Adrenal gland (tissue), 12 donors: ENCODE results near the gene GPATCH2. TPM values are rescaled to one million over a fixed set of nuclear protein-coding genes. Genes with fewer than 3 reads are reported as not detected.
"Not testable (repeated sequence)": the region's sequence is repeated elsewhere in the genome, so short reads cannot be mapped to it uniquely, and the experiment has no call there.

Source experiments
- DNase-seq, 7 donors: peaks; one replicate each; pipeline ENCODE4 v3.0.0-alpha.2; 2019 to 2020
- H3K27ac ChIP-seq, 5 donors: fragments of 200-600 bp; sonication (generic) in 4 of 5; 1 replicate in 3 of 5; 2 replicates in 2 of 5; pipeline versions ENCODE4 v1.5.1 to v1.8.0; 2016 to 2020; ENCODE audit warnings: mild to moderate bottlenecking in 1 of 5
- H3K27me3 ChIP-seq: fragments of 200-600 bp; 2 replicates; pipeline ENCODE4 v1.8.0; 2021
- H3K36me3 ChIP-seq, 2 donors: fragments of 200-600 bp; replicated peaks in 1 of 2; 1 replicate in 1 of 2; 2 replicates in 1 of 2; pipeline versions ENCODE4 v1.5.1 to v1.8.0; 2018 to 2022
- H3K4me1 ChIP-seq, 2 donors: fragments of 200-600 bp; replicated peaks in 1 of 2; 1 replicate in 1 of 2; 2 replicates in 1 of 2; pipeline versions ENCODE4 v1.5.1 to v1.8.0; 2018 to 2021
- H3K4me3 ChIP-seq, 4 donors: fragments of 200-600 bp; sonication (generic) in 3 of 4; one replicate each; pipeline ENCODE4 v1.5.1; 2016 to 2018
- H3K9me3 ChIP-seq, 3 donors: fragments of 200-600 bp; sonication (generic) in 1 of 3; replicated peaks in 1 of 3; 1 replicate in 2 of 3; 2 replicates in 1 of 3; pipeline versions ENCODE4 v1.5.1 to v1.8.0; 2016 to 2021
- CTCF ChIP-seq, 6 experiments: fragments of 450-650 bp in 4 of 6; fragments of 200-600 bp in 2 of 6; sonication (generic) in 1 of 6; IDR thresholded peaks; 1 replicate in 5 of 6; 2 replicates in 1 of 6; pipeline versions ENCODE4 v1.5.1 to v1.8.0; 2016 to 2021; ENCODE audit warnings: antibody characterized with exemption in 6 of 6, mild to moderate bottlenecking in 2 of 6, moderate library complexity in 1 of 6
- POLR2A ChIP-seq, 2 donors: fragments of 450-650 bp; IDR thresholded peaks; one replicate each; pipeline ENCODE4 v1.6.1; 2017; ENCODE audit warnings: antibody characterized with exemption in 2 of 2, mild to moderate bottlenecking in 2 of 2, moderate library complexity in 1 of 2
- WGBS, 4 donors: extraction: QIAGEN DNeasy Blood & Tissue Kit in 2 of 4; methylation state at CpG; one replicate each; pipeline versions ENCODE4 v1.1.5 to v1.1.7; 2013 to 2017; 5-methylcytosine and 5-hydroxymethylcytosine counted together
- intact Hi-C, 2 donors: fragments of 100-400 bp; cut with DNase I; formaldehyde crosslinking; loops; one replicate each; pipeline versions ENCODE4 v1.14.1 to v1.15.0; 2022 to 2023
- polyA plus RNA-seq, 3 donors: library from polyadenylated mRNA; stranded (reverse); fragments of 200-250 nt in 2 of 3; fragments of 350-450 nt in 1 of 3; fragmentation: Illumina TruSeq in 1 of 3; extraction: RNeasy Lipid Tissue Mini Kit (QIAGEN cat#74804) in 1 of 3; gene quantifications; one replicate each; pipeline ENCODE4 v1.2.3, GENCODE V29; 2013 to 2014
- total RNA-seq, 9 donors: library from RNA; depleted of rRNA in 4 of 9; stranded (reverse); fragments of >200 nt in 4 of 9; fragments of 120-200 nt in 1 of 9; fragmentation: NEBNext Ultra II Directional in 1 of 9; extraction: Animal tissue kit (Norgen Biotek cat#: 25700) in 1 of 9; gene quantifications; one replicate each; pipeline versions ENCODE4 v1.1.0 to v1.2.4, GENCODE V29; 2013 to 2023
- donor health status: healthy with polysubstance abuse.
- donor health status: Bipolar disorder and iron deficiency.
- donor health status: DM: yes; HTN: yes; CAD: no.
- donor health status: DM: no; HTN: no; CAD: no.
- donor health status: DM: no; HTN: no; CAD: no.
- donor health status: DM: yes; HTN: yes; CAD: no.

GPATCH2 gene
- total and polyA plus RNA-seq, 12 donors, result 4.0 to 29.3 (median 10.7) TPM

GRCh38 chr1:217393896-217394295 is 237.0 kb downstream of the GPATCH2 start:
- H3K36me3 ChIP-seq, result no peaks in the 10 kb centered on the region
- H3K9me3 ChIP-seq, result no peaks in the 10 kb centered on the region
- H3K4me1 ChIP-seq, result no peaks in the 10 kb centered on the region
- intact Hi-C loops, result no loop called here
- H3K4me3 ChIP-seq, result no peak overlapping the region
- 73 to 100% (median 83%) methylated on average over 1 of the region's 1 CpG for WGBS, 4 donors
- H3K27ac ChIP-seq, result no peak overlapping the region
- H3K27me3 ChIP-seq, result no peaks in the 10 kb centered on the region
- no peak for TF ChIP-seq POLR2A (IDR thresholded peaks at IDR 0.05)
- TF ChIP-seq CTCF (IDR thresholded peaks at IDR 0.05), result no peak
- DNase-seq, result no peak

- Histone ChIP-seq H3K27ac (no peak overlapping the region), H3K36me3 (no peaks in the 10 kb centered on the region), H3K4me3 (no peak overlapping the region), H3K4me1 (no peaks in the 10 kb centered on the region), H3K9me3 (no peaks in the 10 kb centered on the region), H3K27me3 (no peaks in the 10 kb centered on the region)
- intact Hi-C loops, result no loop called here
- WGBS, 4 donors, result 78 to 88% (median 83%) methylated on average over 3 of the region's 3 CpGs
- TF ChIP-seq CTCF (IDR thresholded peaks at IDR 0.05) (no peak), POLR2A (IDR thresholded peaks at IDR 0.05) (no peak)
- no peak for DNase-seq
Measured at GRCh38 chr1:217392441-217392840, 238.4 kb downstream of the GPATCH2 start.

GRCh38 chr1:217389895-217390294 is 241.0 kb downstream of the GPATCH2 start:
- no peaks in the 10 kb centered on the region for H3K36me3 ChIP-seq
- no peaks in the 10 kb centered on the region for H3K27me3 ChIP-seq
- intact Hi-C loops, result no loop called here
- TF ChIP-seq CTCF (IDR thresholded peaks at IDR 0.05), result no peak
- no peak for TF ChIP-seq POLR2A (IDR thresholded peaks at IDR 0.05)
- 69 to 74% (median 73%) methylated on average over 5 of the region's 5 CpGs for WGBS, 4 donors
- no peaks in the 10 kb centered on the region for H3K4me1 ChIP-seq
- no peak overlapping the region for H3K27ac ChIP-seq
- DNase-seq, result no peak
- no peak overlapping the region for H3K4me3 ChIP-seq
- no peaks in the 10 kb centered on the region for H3K9me3 ChIP-seq

GRCh38 chr1:217388522-217389065 is 242.3 kb downstream of the GPATCH2 start:
- TF ChIP-seq POLR2A (IDR thresholded peaks at IDR 0.05), result no peak
- no peak for TF ChIP-seq CTCF (IDR thresholded peaks at IDR 0.05)
- no peaks in the 10 kb centered on the region for H3K36me3 ChIP-seq
- H3K4me3 ChIP-seq, result no peak overlapping the region
- 63 to 67% (median 64%) methylated on average over 9 of the region's 9 CpGs for WGBS, 4 donors
- H3K4me1 ChIP-seq, result no peaks in the 10 kb centered on the region
- intact Hi-C loops, result no loop called here
- H3K27me3 ChIP-seq, result no peaks in the 10 kb centered on the region
- H3K27ac ChIP-seq, result no peak overlapping the region
- no peaks in the 10 kb centered on the region for H3K9me3 ChIP-seq
- DNase-seq, result no peak

GRCh38 chr1:217381773-217382172 is 249.1 kb downstream of the GPATCH2 start:
- H3K4me1 ChIP-seq, DNase-seq, H3K36me3 ChIP-seq, H3K27ac ChIP-seq, H3K9me3 ChIP-seq, H3K4me3 ChIP-seq, H3K27me3 ChIP-seq, intact Hi-C loops: not testable (repeated sequence)
- WGBS, 4 donors, result 24 to 42% (median 32%) methylated on average over 2 of the region's 2 CpGs

- intact Hi-C loops, H3K27me3 ChIP-seq, H3K27ac ChIP-seq, H3K4me3 ChIP-seq, H3K9me3 ChIP-seq, H3K36me3 ChIP-seq, H3K4me1 ChIP-seq, DNase-seq: not testable (repeated sequence)
- WGBS, 4 donors, result 75 to 82% (median 79%) methylated on average over 4 to 5 of the region's 5 CpGs
Measured at GRCh38 chr1:217379804-217380203, 251.1 kb downstream of the GPATCH2 start.
